Stomach (tissue), 9 donors: ENCODE results near the gene ERMAP. TPM values are rescaled to one million over a fixed set of nuclear protein-coding genes. Genes with fewer than 3 reads are reported as not detected.
"Not testable (repeated sequence)": the region's sequence is repeated elsewhere in the genome, so short reads cannot be mapped to it uniquely, and the experiment has no call there.

Experiments
- DNase-seq, 2 donors: peaks; one replicate each; pipeline versions ENCODE4 v3.0.0 to v3.0.0-alpha.2; 2013 to 2019
- H3K27ac ChIP-seq, 5 donors: fragments of 200-600 bp in 4 of 5; sonication (generic) in 4 of 5; one replicate each; pipeline ENCODE4 v1.5.1; 2013 to 2019; ENCODE audit warnings: mild to moderate bottlenecking in 1 of 5, moderate library complexity in 1 of 5
- H3K27me3 ChIP-seq, 3 donors: fragments of 200-600 bp; sonication (generic); one replicate each; pipeline ENCODE4 v1.5.1; 2017 to 2019; ENCODE audit warnings: mixed run types in 1 of 3
- H3K36me3 ChIP-seq, 4 donors: fragments of 200-600 bp; sonication (generic); 1 replicate in 3 of 4; 2 replicates in 1 of 4; pipeline ENCODE4 v1.5.1; 2016 to 2019
- H3K4me1 ChIP-seq, 4 donors: fragments of 200-600 bp; sonication (generic); one replicate each; pipeline ENCODE4 v1.5.1; 2016 to 2019
- H3K4me3 ChIP-seq, 4 donors: fragments of 200-600 bp; sonication (generic) in 3 of 4; one replicate each; pipeline ENCODE4 v1.5.1; 2016 to 2019; ENCODE audit warnings: mild to moderate bottlenecking in 1 of 4
- H3K9me3 ChIP-seq, 4 donors: fragments of 200-600 bp; sonication (generic); one replicate each; pipeline ENCODE4 v1.5.1; 2016 to 2019
- EP300 ChIP-seq: sonication (generic); formaldehyde crosslinking; IDR thresholded peaks from one replicate; pipeline ENCODE4 v1.6.1; 2017; ENCODE audit warnings: antibody characterized with exemption
- POLR2A ChIP-seq, 4 donors: fragments of 450-650 bp; IDR thresholded peaks; one replicate each; pipeline ENCODE4 v1.6.1; 2016; ENCODE audit warnings: antibody characterized with exemption in 4 of 4, control low read depth in 2 of 4, mild to moderate bottlenecking in 1 of 4, moderate library complexity in 1 of 4
- POLR2AphosphoS5 ChIP-seq, 3 donors: sonication (generic); formaldehyde crosslinking; IDR thresholded peaks; one replicate each; pipeline ENCODE4 v1.6.1; 2016; ENCODE audit warnings: antibody characterized with exemption in 3 of 3
- WGBS, 5 donors: extraction: QIAGEN DNeasy Blood & Tissue Kit in 3 of 5; methylation state at CpG; one replicate each; pipeline versions ENCODE4 v1.1.5 to v1.1.7; 2013 to 2018; 5-methylcytosine and 5-hydroxymethylcytosine counted together
- intact Hi-C: fragments of 100-400 bp; cut with DNase I; formaldehyde crosslinking; loops from one replicate; pipeline ENCODE4 v1.15.1; 2023; ENCODE audit warnings: low total_unique reads
- polyA plus RNA-seq, 3 donors: library from polyadenylated mRNA; stranded (reverse); fragments of 200-250 nt; gene quantifications; one replicate each; pipeline ENCODE4 v1.2.3, GENCODE V29; 2013
- total RNA-seq, 5 donors: library from RNA; depleted of rRNA; stranded (reverse); fragments of >200 nt; gene quantifications; one replicate each; pipeline versions ENCODE4 v1.1.0 to v1.2.3, GENCODE V29; 2014 to 2016
- TF ChIP-seq, protein P1 (sequence below), 7 experiments: fragments of 450-650 bp in 4 of 7; fragments of 200-600 bp in 3 of 7; sonication (generic) in 3 of 7; IDR thresholded peaks; one replicate each; pipeline ENCODE4 v1.5.1; 2016 to 2019; ENCODE audit warnings: antibody characterized with exemption in 7 of 7, control low read depth in 2 of 7, mild to moderate bottlenecking in 1 of 7
- donor health status: healthy with polysubstance abuse.
- donor health status: Bipolar disorder and iron deficiency.
- donor health status: healthy.

ERMAP gene
- total and polyA plus RNA-seq, 8 donors = 3.5 to 13.6 (median 4.9) TPM; not detected in 1

DNA sequence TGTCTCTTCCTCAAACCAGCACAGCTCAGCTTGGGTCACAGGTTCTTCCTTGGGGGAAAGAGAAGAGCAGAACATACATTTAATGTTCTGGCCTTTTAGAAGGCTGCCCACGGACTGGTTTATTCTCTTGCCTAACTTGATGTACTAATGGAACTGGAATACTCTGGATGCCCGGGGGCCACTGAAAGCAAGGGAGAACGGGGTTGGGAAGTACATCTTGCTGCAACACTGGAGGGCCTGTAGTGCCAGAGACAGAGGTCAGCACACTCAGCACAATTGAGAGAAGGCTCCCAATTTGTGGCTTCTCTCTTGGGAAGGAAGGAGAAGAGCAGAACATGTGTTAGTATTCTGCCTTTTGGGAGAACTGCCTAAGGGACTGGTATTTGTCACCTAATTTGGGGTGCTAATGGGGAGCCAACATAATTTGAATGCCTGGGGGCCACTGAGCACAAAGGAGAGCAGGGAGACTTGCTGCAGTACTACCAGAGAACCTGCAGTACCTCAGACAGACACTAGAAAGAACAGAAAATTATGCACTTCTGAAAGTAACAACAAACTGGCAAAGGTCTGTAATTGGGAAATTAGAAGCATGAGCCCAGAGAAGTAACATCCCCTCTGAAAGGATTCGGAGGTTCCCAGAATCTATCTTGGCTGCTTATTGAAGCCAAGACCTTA lies 43.6 kb downstream of the ERMAP start:
- WGBS, 5 donors = 64 to 92% (median 70%) methylated on average over 4 of the region's 4 CpGs

DNA sequence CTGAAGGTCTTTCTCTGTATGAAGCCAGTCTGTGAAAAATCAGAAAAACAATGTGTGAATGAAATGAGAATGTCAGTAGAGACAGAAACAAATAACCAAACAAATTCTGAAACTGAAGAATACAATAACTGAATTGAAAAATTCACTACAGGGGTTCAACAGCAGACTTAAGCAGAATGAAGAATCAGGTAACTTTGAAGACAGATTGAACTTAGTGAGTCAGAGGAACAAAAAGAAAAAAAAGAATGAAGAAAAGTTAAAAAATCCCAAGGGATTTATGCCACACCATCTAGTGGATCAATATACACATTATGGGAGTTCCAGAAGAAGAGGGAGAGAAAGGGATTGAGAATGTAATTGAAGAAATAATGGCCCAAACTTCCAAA lies 44.1 kb downstream of the ERMAP start:
- Histone ChIP-seq H3K27ac (no peak overlapping the region), H3K36me3 (no peaks in the 10 kb centered on the region), H3K4me3 (no peak overlapping the region), H3K27me3 (peaks cover 0 to 15% (median 0%) of the 10 kb centered on the region in 3 donors), H3K4me1 (no peaks in the 10 kb centered on the region), H3K9me3 (peaks cover 0 to 27% (median 13%) of the 10 kb centered on the region in 4 donors)
- TF ChIP-seq, protein P1, sequence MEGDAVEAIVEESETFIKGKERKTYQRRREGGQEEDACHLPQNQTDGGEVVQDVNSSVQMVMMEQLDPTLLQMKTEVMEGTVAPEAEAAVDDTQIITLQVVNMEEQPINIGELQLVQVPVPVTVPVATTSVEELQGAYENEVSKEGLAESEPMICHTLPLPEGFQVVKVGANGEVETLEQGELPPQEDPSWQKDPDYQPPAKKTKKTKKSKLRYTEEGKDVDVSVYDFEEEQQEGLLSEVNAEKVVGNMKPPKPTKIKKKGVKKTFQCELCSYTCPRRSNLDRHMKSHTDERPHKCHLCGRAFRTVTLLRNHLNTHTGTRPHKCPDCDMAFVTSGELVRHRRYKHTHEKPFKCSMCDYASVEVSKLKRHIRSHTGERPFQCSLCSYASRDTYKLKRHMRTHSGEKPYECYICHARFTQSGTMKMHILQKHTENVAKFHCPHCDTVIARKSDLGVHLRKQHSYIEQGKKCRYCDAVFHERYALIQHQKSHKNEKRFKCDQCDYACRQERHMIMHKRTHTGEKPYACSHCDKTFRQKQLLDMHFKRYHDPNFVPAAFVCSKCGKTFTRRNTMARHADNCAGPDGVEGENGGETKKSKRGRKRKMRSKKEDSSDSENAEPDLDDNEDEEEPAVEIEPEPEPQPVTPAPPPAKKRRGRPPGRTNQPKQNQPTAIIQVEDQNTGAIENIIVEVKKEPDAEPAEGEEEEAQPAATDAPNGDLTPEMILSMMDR (IDR thresholded peaks at IDR 0.05) = no peak
- no peak for TF ChIP-seq POLR2AphosphoS5 (IDR thresholded peaks at IDR 0.05)
- TF ChIP-seq EP300 = no peak
- TF ChIP-seq POLR2A (IDR thresholded peaks at IDR 0.05) = no peak
- intact Hi-C loops = no loop called here
- DNase-seq = no peak

More for the DNA sequence above, 43.6 kb downstream of the ERMAP start:
- intact Hi-C loops = no loop called here
- Histone ChIP-seq H3K27me3 (peaks cover 0 to 15% (median 0%) of the 10 kb centered on the region in 3 donors), H3K4me1 (no peaks in the 10 kb centered on the region), H3K4me3 (no peak overlapping the region), H3K9me3 (peaks cover 0 to 27% (median 13%) of the 10 kb centered on the region in 4 donors), H3K27ac (no peak overlapping the region), H3K36me3 (no peaks in the 10 kb centered on the region)
- DNase-seq = no peak
- TF ChIP-seq POLR2A (IDR thresholded peaks at IDR 0.05) (no peak), EP300 (no peak), POLR2AphosphoS5 (IDR thresholded peaks at IDR 0.05) (no peak)
- TF ChIP-seq, protein P1 (IDR thresholded peaks at IDR 0.05) = no peak

DNA sequence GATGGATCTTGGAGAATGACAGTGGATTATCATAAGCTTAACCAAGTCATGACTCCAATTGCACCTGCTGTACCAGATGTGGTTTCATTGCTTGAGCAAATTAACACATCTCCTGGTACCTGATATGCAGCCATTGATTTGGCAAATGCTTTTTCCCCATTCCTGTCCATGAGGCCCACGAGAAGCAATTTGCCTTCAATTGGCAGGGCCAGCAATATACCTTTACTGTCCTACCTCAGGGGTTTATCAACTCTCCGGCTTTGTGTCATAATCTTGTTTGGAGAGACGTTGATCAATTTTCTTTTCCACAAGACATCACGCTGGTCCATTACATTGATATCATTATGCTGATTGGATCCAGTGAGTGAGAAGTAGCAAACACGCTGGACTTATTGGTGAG lies 49.6 kb downstream of the ERMAP start:
- TF ChIP-seq POLR2A (IDR thresholded peaks at IDR 0.05) (no peak), EP300 (no peak), POLR2AphosphoS5 (IDR thresholded peaks at IDR 0.05) (no peak)
- TF ChIP-seq, protein P1 (IDR thresholded peaks at IDR 0.05) = no peak
- no peak for DNase-seq
- H3K27me3 ChIP-seq = peaks cover 0 to 5% (median 0%) of the 10 kb centered on the region in 3 donors
- no peaks in the 10 kb centered on the region for H3K4me1 ChIP-seq
- H3K36me3 ChIP-seq = no peaks in the 10 kb centered on the region
- intact Hi-C loops = no loop called here
- no peak overlapping the region for H3K4me3 ChIP-seq
- H3K9me3 ChIP-seq = peaks cover 0 to under 1% (median 0%) of the 10 kb centered on the region in 4 donors
- WGBS, 5 donors = 75 to 85% (median 82%) methylated on average over 5 of the region's 5 CpGs
- no peak overlapping the region for H3K27ac ChIP-seq

DNA sequence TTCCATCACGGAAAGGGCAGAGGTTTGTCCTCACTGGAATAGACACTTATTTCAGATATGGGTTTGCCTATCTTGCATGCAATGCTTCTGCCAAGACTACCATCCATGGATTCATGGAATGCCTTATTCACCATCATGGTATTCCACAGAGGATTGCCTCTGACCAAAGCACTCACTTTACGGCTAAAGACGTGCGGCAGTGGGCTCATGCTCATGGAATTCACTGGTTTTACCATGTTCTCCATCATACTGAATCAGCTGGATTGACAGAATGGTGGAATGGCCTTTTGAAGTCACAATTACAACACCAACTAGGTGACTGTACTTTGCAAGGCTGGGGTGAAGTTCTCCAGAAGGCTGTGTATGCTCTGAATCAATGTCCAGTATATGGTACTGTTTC lies 51.5 kb downstream of the ERMAP start:
- H3K4me1 ChIP-seq, intact Hi-C loops, DNase-seq, H3K36me3 ChIP-seq, H3K27me3 ChIP-seq, H3K27ac ChIP-seq, H3K9me3 ChIP-seq, H3K4me3 ChIP-seq: not testable (repeated sequence)
- 80 to 94% (median 87%) methylated on average over 4 of the region's 4 CpGs for WGBS, 5 donors

DNA sequence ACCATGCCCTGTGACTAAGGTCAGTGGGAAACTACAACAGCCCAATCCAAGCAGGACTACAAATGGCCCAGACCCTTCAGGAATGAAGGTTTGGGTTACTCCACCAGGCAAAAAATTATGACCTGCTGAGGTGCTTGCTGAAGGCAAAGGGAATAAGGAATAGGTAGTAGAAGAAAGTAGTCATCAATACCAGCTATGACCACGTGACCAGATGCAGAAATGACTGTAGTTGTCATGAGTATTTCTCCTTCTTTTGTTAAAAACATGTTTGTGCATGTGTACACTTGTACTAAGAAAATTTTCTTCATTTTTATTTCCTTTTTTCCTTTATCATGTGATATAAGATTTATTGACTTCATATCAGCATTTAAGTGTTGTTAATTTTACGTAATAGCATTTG lies 52.3 kb downstream of the ERMAP start:
- H3K27me3 ChIP-seq, H3K4me3 ChIP-seq, H3K27ac ChIP-seq, H3K4me1 ChIP-seq, intact Hi-C loops, H3K36me3 ChIP-seq, DNase-seq, H3K9me3 ChIP-seq: not testable (repeated sequence)
- WGBS, 5 donors = 56 to 61% (median 58%) methylated on average over 2 of the region's 2 CpGs

DNA sequence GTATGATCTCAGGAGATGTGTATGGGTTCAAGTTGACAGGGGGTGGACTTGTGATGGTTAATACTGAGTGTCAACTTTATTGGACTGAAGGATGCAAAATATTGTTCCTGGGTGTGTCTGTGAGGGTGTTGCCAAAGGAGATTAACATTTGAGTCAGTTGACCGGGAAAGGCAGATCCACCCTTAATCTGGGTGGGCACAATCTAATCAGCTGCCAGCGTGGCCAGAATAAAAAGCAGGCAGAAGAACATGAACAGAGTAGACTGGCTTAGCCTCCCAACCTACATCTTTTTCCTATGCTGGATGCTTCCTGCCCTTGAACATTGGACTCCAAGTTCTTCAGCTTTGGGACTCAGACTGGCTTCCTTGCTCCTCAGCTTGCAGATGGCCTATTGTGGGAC lies 52.8 kb downstream of the ERMAP start:
- intact Hi-C loops, H3K9me3 ChIP-seq: not testable (repeated sequence)
- 48 to 72% (median 53%) methylated on average over 2 of the region's 2 CpGs for WGBS, 5 donors

DNA sequence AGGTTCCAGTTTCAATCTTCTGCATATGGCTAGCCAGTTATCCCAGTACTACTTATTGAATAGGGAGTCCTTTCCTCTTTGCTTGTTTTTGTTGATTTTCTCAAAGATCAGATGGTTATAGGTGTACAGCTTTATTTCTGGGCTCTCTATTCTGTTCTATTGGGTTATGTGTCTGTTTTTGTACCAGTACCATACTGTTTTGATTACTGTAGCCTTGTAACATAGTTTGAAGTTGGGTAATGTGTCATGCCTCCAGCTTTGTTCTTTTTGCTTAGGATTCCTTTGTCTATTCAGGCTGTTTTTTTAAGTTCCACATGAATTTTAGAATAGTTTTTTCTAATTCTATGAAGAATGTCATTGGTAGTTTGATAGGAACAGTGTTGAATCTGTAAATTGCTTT lies 56.2 kb downstream of the ERMAP start:
- DNase-seq, H3K9me3 ChIP-seq, H3K27me3 ChIP-seq, H3K36me3 ChIP-seq, intact Hi-C loops, H3K4me1 ChIP-seq, H3K27ac ChIP-seq, H3K4me3 ChIP-seq: not testable (repeated sequence)

More for the DNA sequence above, 52.8 kb downstream of the ERMAP start:
- not testable (repeated sequence) for H3K4me1 ChIP-seq, H3K27ac ChIP-seq, H3K36me3 ChIP-seq, DNase-seq, H3K4me3 ChIP-seq, H3K27me3 ChIP-seq
